HEK293 (cell line): ENCODE data around the gene ATP2A3.

Experiments
- AEBP2 ChIP-seq: fragments of 450-650 bp; formaldehyde crosslinking; IDR thresholded peaks from 2 replicates; pipeline ENCODE4 v1.5.1; 2016; ENCODE audit warnings: missing biosample characterization, missing genetic modification characterization, borderline replicate concordance
- FEZF1 ChIP-seq: fragments of 450-650 bp; formaldehyde crosslinking; IDR thresholded peaks from 2 replicates; pipeline ENCODE4 v1.5.1; 2016; ENCODE audit warnings: missing biosample characterization, missing genetic modification characterization
- GFI1B ChIP-seq: fragments of 450-650 bp; formaldehyde crosslinking; IDR thresholded peaks from 2 replicates; pipeline ENCODE4 v1.5.1; 2016; ENCODE audit warnings: missing biosample characterization, missing genetic modification characterization
- GLI2 ChIP-seq: fragments of 450-650 bp; formaldehyde crosslinking; IDR thresholded peaks from 2 replicates; pipeline ENCODE4; 2017; ENCODE audit warnings: missing biosample characterization, missing genetic modification characterization, low read depth, borderline replicate concordance
- GLI4 ChIP-seq: fragments of 450-650 bp; formaldehyde crosslinking; IDR thresholded peaks from 2 replicates; pipeline ENCODE4 v1.5.1; 2016; ENCODE audit warnings: missing biosample characterization, missing genetic modification characterization
- HOXA7 ChIP-seq: sonication (generic); formaldehyde crosslinking; IDR thresholded peaks from 2 replicates; pipeline ENCODE4 v1.8.1; 2022; ENCODE audit warnings: missing genetic modification reagents, borderline replicate concordance
- HOXC10 ChIP-seq: sonication (generic); formaldehyde crosslinking; IDR thresholded peaks from 2 replicates; pipeline ENCODE4 v1.8.1; 2023; ENCODE audit warnings: mild to moderate bottlenecking, missing genetic modification reagents
- HOXD13 ChIP-seq: sonication (generic); formaldehyde crosslinking; IDR thresholded peaks from 2 replicates; pipeline ENCODE4 v1.8.0; 2022; ENCODE audit warnings: missing genetic modification reagents, borderline replicate concordance
- KLF16 ChIP-seq: fragments of 450-650 bp; formaldehyde crosslinking; IDR thresholded peaks from 2 replicates; pipeline ENCODE4 v1.5.1; 2017; ENCODE audit warnings: missing biosample characterization, missing genetic modification characterization
- PRDM10 ChIP-seq: fragments of 450-650 bp; formaldehyde crosslinking; IDR thresholded peaks from 2 replicates; pipeline ENCODE4 v1.5.1; 2016; ENCODE audit warnings: missing biosample characterization, missing genetic modification characterization
- SETDB1 ChIP-seq: IDR thresholded peaks from one replicate; pipeline ENCODE4 v1.6.1; 2017; ENCODE audit warnings: mild to moderate bottlenecking, low read length, moderate library complexity, mixed read lengths; ENCODE audit not compliant: insufficient read length
- TRIM28 ChIP-seq: IDR thresholded peaks from 2 replicates; pipeline ENCODE4 v1.6.1; 2011; ENCODE audit warnings: low read length, control low read depth, borderline replicate concordance
- TSHZ1 ChIP-seq: fragments of 450-650 bp; formaldehyde crosslinking; IDR thresholded peaks from 2 replicates; pipeline ENCODE4 v1.5.1; 2016; ENCODE audit warnings: missing biosample characterization, missing genetic modification characterization, borderline replicate concordance
- YY2 ChIP-seq: fragments of 450-650 bp; formaldehyde crosslinking; IDR thresholded peaks from 2 replicates; pipeline ENCODE4 v1.5.1; 2016; ENCODE audit warnings: missing biosample characterization, missing genetic modification characterization
- ZIC2 ChIP-seq: fragments of 450-650 bp; formaldehyde crosslinking; IDR thresholded peaks from 2 replicates; pipeline ENCODE4 v1.5.1; 2016; ENCODE audit warnings: missing biosample characterization, missing genetic modification characterization
- ZNF155 ChIP-seq: fragments of 450-650 bp; formaldehyde crosslinking; IDR thresholded peaks from 2 replicates; pipeline ENCODE4 v1.5.1; 2016; ENCODE audit warnings: missing biosample characterization, missing genetic modification characterization
- ZNF157 ChIP-seq: fragments of 450-650 bp; formaldehyde crosslinking; IDR thresholded peaks from 2 replicates; pipeline ENCODE4 v1.5.1; 2016; ENCODE audit warnings: missing biosample characterization, missing genetic modification characterization
- ZNF214 ChIP-seq: fragments of 450-650 bp; formaldehyde crosslinking; IDR thresholded peaks from 2 replicates; pipeline ENCODE4 v1.5.1; 2017; ENCODE audit warnings: missing biosample characterization, mild to moderate bottlenecking, missing genetic modification characterization, borderline replicate concordance
- ZNF221 ChIP-seq: fragments of 450-650 bp; formaldehyde crosslinking; IDR thresholded peaks from 2 replicates; pipeline ENCODE4 v1.5.1; 2017; ENCODE audit warnings: missing biosample characterization, missing genetic modification characterization, borderline replicate concordance
- ZNF266 ChIP-seq: fragments of 450-650 bp; formaldehyde crosslinking; IDR thresholded peaks from 2 replicates; pipeline ENCODE4 v1.5.1; 2016; ENCODE audit warnings: missing biosample characterization, missing genetic modification characterization, low read depth
- ZNF311 ChIP-seq: fragments of 450-650 bp; formaldehyde crosslinking; IDR thresholded peaks from 2 replicates; pipeline ENCODE4 v1.5.1; 2017; ENCODE audit warnings: missing biosample characterization, missing genetic modification characterization, borderline replicate concordance
- ZNF324 ChIP-seq: fragments of 450-650 bp; formaldehyde crosslinking; IDR thresholded peaks from 2 replicates; pipeline ENCODE4 v1.5.1; 2016; ENCODE audit warnings: missing biosample characterization, missing genetic modification characterization
- ZNF366 ChIP-seq: fragments of 450-650 bp; formaldehyde crosslinking; conservative IDR thresholded peaks from 2 replicates; pipeline ENCODE4 v1.5.1; 2016; ENCODE audit warnings: missing biosample characterization, missing genetic modification characterization
- ZNF501 ChIP-seq: fragments of 450-650 bp; formaldehyde crosslinking; IDR thresholded peaks from 2 replicates; pipeline ENCODE4 v1.5.1; 2016; ENCODE audit warnings: missing biosample characterization, missing genetic modification characterization
- ZNF514 ChIP-seq: fragments of 450-650 bp; formaldehyde crosslinking; IDR thresholded peaks from 2 replicates; pipeline ENCODE4 v1.5.1; 2016; ENCODE audit warnings: missing biosample characterization, missing genetic modification characterization
- ZNF585B ChIP-seq: fragments of 450-650 bp; formaldehyde crosslinking; IDR thresholded peaks from 2 replicates; pipeline ENCODE4 v1.5.1; 2016; ENCODE audit warnings: missing biosample characterization, missing genetic modification characterization
- ZNF624 ChIP-seq: fragments of 450-650 bp; formaldehyde crosslinking; IDR thresholded peaks from 2 replicates; pipeline ENCODE4 v1.5.1; 2017; ENCODE audit warnings: missing biosample characterization, missing genetic modification characterization
- ZNF629 ChIP-seq: fragments of 450-650 bp; formaldehyde crosslinking; IDR thresholded peaks from 2 replicates; pipeline ENCODE4 v1.5.1; 2017; ENCODE audit warnings: missing biosample characterization, missing genetic modification characterization
- ZNF701 ChIP-seq: fragments of 450-650 bp; formaldehyde crosslinking; IDR thresholded peaks from 2 replicates; pipeline ENCODE4 v1.5.1; 2016; ENCODE audit warnings: missing biosample characterization, missing genetic modification characterization
- ZNF747 ChIP-seq: fragments of 450-650 bp; formaldehyde crosslinking; IDR thresholded peaks from 2 replicates; pipeline ENCODE4 v1.5.1; 2016; ENCODE audit warnings: missing biosample characterization, missing genetic modification characterization
- ZSCAN23 ChIP-seq: fragments of 450-650 bp; formaldehyde crosslinking; IDR thresholded peaks from 2 replicates; pipeline ENCODE4 v1.5.1; 2016; ENCODE audit warnings: missing biosample characterization, missing genetic modification characterization
- ZSCAN30 ChIP-seq: fragments of 450-650 bp; IDR thresholded peaks from 2 replicates; pipeline ENCODE4 v1.5.1; 2018; ENCODE audit warnings: missing biosample characterization, mild to moderate bottlenecking, missing genetic modification characterization, moderate library complexity

ATP2A3 gene

GRCh38 chr17:3890082-3890877, 74.0 kb downstream of the ATP2A3 start (continued):
- 0 out of 2 replicates have a peak, but pooled peaks have one; percentile 45 for TF ChIP-seq ZNF155
- TF ChIP-seq AEBP2 (tag by site-specific recombination), result 0 out of 2 replicates have a peak, but pooled peaks have one; percentile 72
- peak; percentile 100 for TF ChIP-seq ZNF324 (tag by site-specific recombination)
- no peak for TF ChIP-seq ZNF585B (tag by site-specific recombination)
- TF ChIP-seq FEZF1 (tag by site-specific recombination), result peak; percentile 83
- peak; percentile 80 for TF ChIP-seq PRDM10 (tag by site-specific recombination)
- TF ChIP-seq ZNF624 (tag by site-specific recombination), result no peak
- peak; percentile 100 for TF ChIP-seq ZSCAN23 (tag by site-specific recombination)
- no peak for TF ChIP-seq TRIM28
- peak; percentile 77 for TF ChIP-seq YY2
- no peak for TF ChIP-seq HOXA7 (CRISPR knock-in tag)
- TF ChIP-seq HOXC10, result no peak
- TF ChIP-seq ZNF747 (tag by site-specific recombination), result no peak
- TF ChIP-seq ZNF266 (tag by site-specific recombination), result no peak; the same call in 1 of the 2 replicates
- no peak for TF ChIP-seq ZNF214 (tag by site-specific recombination)
- TF ChIP-seq ZNF221 (tag by site-specific recombination), result no peak
- peak; percentile 90 for TF ChIP-seq GFI1B
- no peak for TF ChIP-seq ZNF157 (tag by site-specific recombination)
- peak; percentile 98; the same call in 1 of the 2 replicates for TF ChIP-seq ZNF501 (tag by site-specific recombination)
- TF ChIP-seq GLI2 (tag by site-specific recombination), result peak; percentile 97; the same call in 1 of the 2 replicates
- TF ChIP-seq ZNF629 (tag by site-specific recombination), result peak; percentile 99
- TF ChIP-seq ZNF701 (tag by site-specific recombination), result no peak
- TF ChIP-seq KLF16 (tag by site-specific recombination), result peak; percentile 98
- no peak for TF ChIP-seq HOXD13
- TF ChIP-seq ZNF366 (tag by site-specific recombination), result peak; percentile 97
- TF ChIP-seq SETDB1, result no peak
- peak; percentile 95 for TF ChIP-seq GLI4 (tag by site-specific recombination)
- peak; percentile 100 for TF ChIP-seq ZIC2
- peak; percentile 100 for TF ChIP-seq TSHZ1
- TF ChIP-seq ZSCAN30 (tag by site-specific recombination), result peak; percentile 71
- TF ChIP-seq ZNF311 (tag by site-specific recombination), result no peak
- no peak for TF ChIP-seq ZNF514 (tag by site-specific recombination)
